Choroid plexus epithelial cell (primary cell): ENCODE results near the gene PTPN14.
"Not testable (repeated sequence)": the region's sequence is repeated elsewhere in the genome, so short reads cannot be mapped to it uniquely, and the experiment has no call there.

Source experiments
- DNase-seq: peaks from one replicate; pipeline ENCODE4 v3.0.0-alpha.2; 2010; ENCODE audit warnings: low read depth
- H3K4me3 ChIP-seq: 2 replicates; pipeline ENCODE4 v1.5.1; 2011; ENCODE audit warnings: low read depth, mild to moderate bottlenecking, control low read depth, low read length, moderate library complexity
- CTCF ChIP-seq: conservative IDR thresholded peaks from 2 replicates; pipeline ENCODE4 v1.5.1; 2011; ENCODE audit warnings: low read depth, mild to moderate bottlenecking, control low read depth, inconsistent platforms, low read length, moderate library complexity

Gene PTPN14

GRCh38 chr1:214499732-214500131, 51.7 kb downstream of the PTPN14 start:
- no peak for TF ChIP-seq CTCF
- no peak overlapping the region for H3K4me3 ChIP-seq
- DNase-seq, result no peak

DNA sequence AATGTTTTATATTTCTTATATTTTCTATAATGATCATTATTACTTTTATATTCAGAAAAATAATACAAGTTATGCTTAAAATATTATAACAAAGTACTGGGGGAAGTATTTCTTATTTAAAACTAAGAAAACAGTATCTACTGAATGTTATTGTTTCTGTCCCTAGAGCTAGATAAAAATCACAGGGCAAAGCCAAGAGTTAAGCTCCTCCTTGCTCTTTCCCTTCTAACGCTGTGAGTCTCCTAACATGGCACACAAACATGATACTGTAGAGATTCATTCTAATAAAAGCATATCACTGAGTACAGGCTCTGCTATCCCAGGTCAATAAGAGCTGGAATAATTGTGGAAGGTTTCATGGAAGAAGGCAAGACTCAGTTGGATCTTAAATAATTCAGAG, 53.4 kb downstream of the PTPN14 start:
- no peak overlapping the region for H3K4me3 ChIP-seq
- TF ChIP-seq CTCF, result no peak
- no peak for DNase-seq

DNA sequence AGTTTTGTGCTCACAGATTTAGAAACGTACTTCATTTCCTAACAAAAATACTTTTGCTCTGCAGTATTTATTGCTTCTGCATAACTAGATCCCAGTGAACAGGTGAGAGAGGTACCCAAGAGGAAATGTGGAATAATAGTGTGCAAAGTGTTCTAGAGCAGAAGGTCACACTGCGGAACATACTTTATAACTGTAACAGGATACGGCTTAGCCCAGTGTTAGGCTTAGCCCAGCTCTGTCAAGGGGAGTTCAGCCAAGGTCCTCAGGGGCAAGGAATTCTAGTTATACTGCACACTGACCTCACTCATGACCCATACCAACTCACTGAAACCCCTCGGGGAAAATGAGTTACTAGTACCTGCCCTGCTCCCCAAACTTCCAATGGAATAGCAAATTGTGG, 55.3 kb downstream of the PTPN14 start:
- H3K4me3 ChIP-seq, result no peak overlapping the region
- TF ChIP-seq CTCF, result no peak
- DNase-seq, result no peak

- no peak overlapping the region for H3K4me3 ChIP-seq
- DNase-seq, result peak; percentile 62
- no peak for TF ChIP-seq CTCF
Measured at GRCh38 chr1:214494706-214495105, 56.7 kb downstream of the PTPN14 start.

GRCh38 chr1:214494179-214494578, 57.2 kb downstream of the PTPN14 start:
- H3K4me3 ChIP-seq, DNase-seq: not testable (repeated sequence)

DNA sequence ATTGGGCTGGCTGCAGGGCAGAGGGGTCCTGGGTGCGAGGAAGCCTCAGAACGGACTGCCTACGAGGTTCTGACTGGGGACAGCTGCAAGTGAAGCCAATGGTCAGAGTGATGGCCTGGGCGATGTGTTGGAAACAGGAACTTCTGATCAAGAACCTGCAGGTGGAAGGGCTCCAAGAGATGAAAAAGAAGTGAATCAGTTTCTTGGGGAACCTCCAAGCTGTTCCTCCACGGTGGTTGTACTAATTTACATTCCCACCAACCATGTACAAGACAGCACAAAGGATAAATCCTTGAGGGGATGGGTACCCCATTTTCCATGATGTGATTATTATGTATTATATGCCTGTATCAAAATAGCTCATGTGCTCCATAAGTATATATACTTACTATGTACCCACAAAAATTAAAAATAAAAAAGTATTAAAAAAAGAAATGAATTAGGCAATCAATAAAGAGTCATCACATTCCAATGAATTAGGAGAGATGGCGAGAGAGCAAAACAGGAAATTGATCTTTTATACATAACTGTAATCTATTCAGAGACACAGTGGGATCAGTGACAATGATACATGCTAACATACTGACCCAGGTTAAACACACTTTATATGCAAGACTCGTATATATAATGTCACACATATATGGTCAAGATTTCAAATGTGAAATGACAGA, 58.1 kb downstream of the PTPN14 start:
- no peak for TF ChIP-seq CTCF
- no peak overlapping the region for H3K4me3 ChIP-seq

GRCh38 chr1:214492401-214493075, 58.9 kb downstream of the PTPN14 start:
- TF ChIP-seq CTCF, result no peak
- no peak overlapping the region for H3K4me3 ChIP-seq
- peak; percentile 61 for DNase-seq

More for the DNA sequence above, 58.1 kb downstream of the PTPN14 start:
- DNase-seq, result no peak
